Osteoblast (primary cell): ENCODE measurements around the gene SEMA7A. TPM values are rescaled to one million over a fixed set of nuclear protein-coding genes. Genes with fewer than 3 reads are reported as not detected.

Experiments used
- DNase-seq: peaks from one replicate; pipeline ENCODE4 v3.0.0; 2011; ENCODE audit warnings: low spot score, mixed read lengths; ENCODE audit not compliant: insufficient read length; ENCODE audit errors: missing footprints
- H2AFZ ChIP-seq: 2 replicates; pipeline ENCODE4 v1.6.0; 2011; ENCODE audit warnings: mild to moderate bottlenecking, low read length
- H3K27ac ChIP-seq: 2 replicates; pipeline ENCODE4 v1.5.1; 2011; ENCODE audit warnings: mild to moderate bottlenecking, low read depth, low read length, moderate library complexity
- H3K27me3 ChIP-seq: 2 replicates; pipeline ENCODE4 v1.6.0; 2012; ENCODE audit warnings: mild to moderate bottlenecking, control low read depth, inconsistent platforms, low read length, moderate library complexity; ENCODE audit not compliant: insufficient read depth
- H3K36me3 ChIP-seq: 2 replicates; pipeline ENCODE4 v1.5.1; 2011; ENCODE audit warnings: mild to moderate bottlenecking, low read length, control low read depth, moderate library complexity; ENCODE audit not compliant: insufficient read depth
- H3K4me1 ChIP-seq: 2 replicates; pipeline ENCODE4 v1.5.1; 2011; ENCODE audit warnings: mild to moderate bottlenecking, low read length, control low read depth, moderate library complexity; ENCODE audit not compliant: insufficient read depth
- H3K4me2 ChIP-seq: 2 replicates; pipeline ENCODE4 v1.6.0; 2011; ENCODE audit warnings: mild to moderate bottlenecking, low read length; ENCODE audit not compliant: insufficient read depth
- H3K4me3 ChIP-seq: fragments of 200-600 bp; sonication (generic); 3 replicates; pipeline ENCODE4 v1.5.1; 2012; ENCODE audit warnings: mild to moderate bottlenecking, low read length, inconsistent platforms; ENCODE audit not compliant: insufficient read depth
- H3K79me2 ChIP-seq: 2 replicates; pipeline ENCODE4 v1.6.0; 2012; ENCODE audit warnings: mild to moderate bottlenecking, low read length, control low read depth, inconsistent platforms; ENCODE audit not compliant: insufficient read depth
- H3K9me3 ChIP-seq: 2 replicates; pipeline ENCODE4 v1.5.1; 2011; ENCODE audit warnings: low read depth, low read length, control low read depth
- H4K20me1 ChIP-seq: 2 replicates; pipeline ENCODE4 v1.6.0; 2012; ENCODE audit warnings: mild to moderate bottlenecking, low read length, control low read depth; ENCODE audit not compliant: insufficient read depth
- total RNA-seq: library from RNA; depleted of rRNA; stranded (reverse); fragments of >200 nt; gene quantifications from 2 replicates; pipeline ENCODE4 v1.2.3, GENCODE V29; 2012
- TF ChIP-seq, protein P1 (sequence below): IDR thresholded peaks from 2 replicates; pipeline ENCODE4 v1.5.1; 2011; ENCODE audit warnings: mild to moderate bottlenecking, low read depth, low read length, moderate library complexity; ENCODE audit errors: extremely low read depth

The SEMA7A gene
- total RNA-seq, 1 donor = 30.4 TPM

DNA sequence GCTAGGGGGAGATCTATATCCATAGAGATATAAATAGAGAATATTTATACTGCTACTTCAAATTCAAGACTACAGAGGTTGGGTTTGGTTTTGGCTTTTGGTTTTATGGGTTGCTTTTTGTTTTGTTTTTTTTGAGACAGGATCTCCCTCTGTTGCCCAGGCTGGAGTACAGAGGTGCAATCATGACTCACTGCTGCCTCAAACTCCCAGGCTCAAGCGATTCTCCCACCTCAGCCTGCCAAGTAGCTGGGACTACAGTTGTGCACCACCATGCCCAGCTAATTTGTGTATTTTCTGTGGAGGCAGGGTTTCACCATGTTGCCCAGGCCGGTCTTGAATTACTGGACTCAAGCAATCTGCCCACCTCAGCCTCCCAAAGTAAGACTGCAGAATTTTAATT lies 31.1 kb upstream of the SEMA7A start:
- Histone ChIP-seq H3K4me3 (no peak overlapping the region), H4K20me1 (no peaks in the 10 kb centered on the region), H3K4me1 (peaks cover 10% of the 10 kb centered on the region), H3K27ac (no peak overlapping the region), H3K27me3 (no peaks in the 10 kb centered on the region), H3K9me3 (no peaks in the 10 kb centered on the region), H2AFZ (no peak overlapping the region), H3K4me2 (no peak overlapping the region), H3K36me3 (no peaks in the 10 kb centered on the region), H3K79me2 (peaks cover 13% of the 10 kb centered on the region)
- TF ChIP-seq, protein P1, sequence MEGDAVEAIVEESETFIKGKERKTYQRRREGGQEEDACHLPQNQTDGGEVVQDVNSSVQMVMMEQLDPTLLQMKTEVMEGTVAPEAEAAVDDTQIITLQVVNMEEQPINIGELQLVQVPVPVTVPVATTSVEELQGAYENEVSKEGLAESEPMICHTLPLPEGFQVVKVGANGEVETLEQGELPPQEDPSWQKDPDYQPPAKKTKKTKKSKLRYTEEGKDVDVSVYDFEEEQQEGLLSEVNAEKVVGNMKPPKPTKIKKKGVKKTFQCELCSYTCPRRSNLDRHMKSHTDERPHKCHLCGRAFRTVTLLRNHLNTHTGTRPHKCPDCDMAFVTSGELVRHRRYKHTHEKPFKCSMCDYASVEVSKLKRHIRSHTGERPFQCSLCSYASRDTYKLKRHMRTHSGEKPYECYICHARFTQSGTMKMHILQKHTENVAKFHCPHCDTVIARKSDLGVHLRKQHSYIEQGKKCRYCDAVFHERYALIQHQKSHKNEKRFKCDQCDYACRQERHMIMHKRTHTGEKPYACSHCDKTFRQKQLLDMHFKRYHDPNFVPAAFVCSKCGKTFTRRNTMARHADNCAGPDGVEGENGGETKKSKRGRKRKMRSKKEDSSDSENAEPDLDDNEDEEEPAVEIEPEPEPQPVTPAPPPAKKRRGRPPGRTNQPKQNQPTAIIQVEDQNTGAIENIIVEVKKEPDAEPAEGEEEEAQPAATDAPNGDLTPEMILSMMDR = no peak
- DNase-seq = no peak

DNA sequence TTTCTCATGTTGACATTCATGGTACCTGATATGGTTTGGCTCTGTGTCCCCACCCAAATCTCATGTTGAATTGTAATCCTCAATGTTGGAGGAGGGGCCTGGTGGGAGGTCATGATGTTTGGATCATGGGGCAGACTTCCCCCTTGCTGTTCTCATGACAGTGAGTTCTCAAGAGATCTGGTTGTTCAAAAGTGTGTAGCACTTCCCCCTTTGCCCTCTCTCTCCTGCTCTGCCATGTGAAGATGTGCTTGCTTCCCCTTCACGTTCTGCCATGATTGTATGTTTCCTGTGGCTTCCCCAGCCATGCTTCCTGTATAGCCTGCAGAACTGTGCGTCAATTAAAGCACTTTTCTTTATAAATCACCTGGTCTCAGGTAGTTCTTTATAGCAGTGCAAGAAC lies 30.5 kb upstream of the SEMA7A start:
- Histone ChIP-seq H3K36me3 (no peaks in the 10 kb centered on the region), H4K20me1 (no peaks in the 10 kb centered on the region), H3K79me2 (peaks cover 16% of the 10 kb centered on the region), H3K4me3 (no peak overlapping the region), H3K9me3 (no peaks in the 10 kb centered on the region), H2AFZ (no peak overlapping the region), H3K4me2 (no peak overlapping the region), H3K27ac (no peak overlapping the region), H3K27me3 (no peaks in the 10 kb centered on the region), H3K4me1 (peaks cover 10% of the 10 kb centered on the region)
- TF ChIP-seq, protein P1 = no peak
- no peak for DNase-seq

DNA sequence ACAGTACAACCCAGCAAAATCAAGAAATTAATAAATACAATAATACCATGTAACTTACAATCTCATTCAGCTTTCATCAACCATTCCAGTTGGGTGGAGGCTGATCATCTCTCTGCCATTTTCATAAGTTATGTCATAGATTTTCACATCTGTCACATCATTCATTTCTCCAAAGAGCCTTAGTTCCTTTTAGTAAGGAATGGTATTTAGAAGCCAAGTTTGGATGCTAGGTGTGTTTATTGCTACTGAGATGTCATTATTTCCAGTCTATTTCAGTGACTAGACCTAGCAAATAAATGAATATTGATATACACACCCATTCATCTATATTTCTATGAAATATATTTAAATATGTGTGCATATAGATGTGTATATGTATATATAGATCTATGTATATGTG lies 29.9 kb upstream of the SEMA7A start:
- no peak overlapping the region for H3K4me3 ChIP-seq
- peaks cover 16% of the 10 kb centered on the region for H3K79me2 ChIP-seq
- H3K4me2 ChIP-seq = no peak overlapping the region
- no peaks in the 10 kb centered on the region for H3K36me3 ChIP-seq
- peaks cover 13% of the 10 kb centered on the region for H3K4me1 ChIP-seq
- H3K27ac ChIP-seq = no peak overlapping the region
- TF ChIP-seq, protein P1 = no peak
- H3K9me3 ChIP-seq = no peaks in the 10 kb centered on the region
- no peak for DNase-seq
- H2AFZ ChIP-seq = no peak overlapping the region
- H4K20me1 ChIP-seq = no peaks in the 10 kb centered on the region
- no peaks in the 10 kb centered on the region for H3K27me3 ChIP-seq

DNA sequence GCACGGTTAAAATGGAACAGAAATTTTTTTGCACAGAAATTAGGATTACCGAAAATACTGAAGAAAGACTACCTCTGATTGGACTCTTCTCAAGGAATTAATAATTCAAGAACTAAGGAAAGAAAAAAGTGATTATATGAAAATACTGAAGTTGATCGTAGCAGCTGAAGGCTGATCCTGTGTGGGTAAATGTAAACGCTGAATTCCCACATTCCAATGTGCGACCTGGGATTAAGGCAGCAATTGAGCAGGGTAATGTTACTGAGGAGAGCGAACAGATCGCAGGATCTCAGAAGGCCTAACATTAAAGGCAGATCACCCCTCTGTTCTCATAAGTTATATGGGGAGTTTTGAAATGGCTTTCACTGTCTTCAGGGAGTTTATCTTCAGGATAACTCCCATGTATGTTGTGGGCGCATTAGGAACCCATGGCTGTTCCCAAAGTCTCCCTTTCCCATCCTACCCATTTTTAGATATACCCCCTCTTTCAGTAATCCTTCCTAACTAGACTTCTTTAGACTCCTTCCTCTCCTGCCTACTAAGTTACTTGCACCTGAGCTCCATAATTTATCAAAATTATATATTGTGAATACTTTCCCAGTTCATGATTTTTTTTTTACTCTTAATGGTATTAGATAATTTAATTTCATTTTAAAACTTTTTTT lies 28.2 kb upstream of the SEMA7A start:
- Histone ChIP-seq H3K36me3 (no peaks in the 10 kb centered on the region), H3K27me3 (no peaks in the 10 kb centered on the region), H3K4me3 (peak overlapping the region; percentile 99), H3K79me2 (peaks cover 16% of the 10 kb centered on the region), H3K4me1 (peaks cover 13% of the 10 kb centered on the region), H3K4me2 (peak overlapping the region; percentile 95), H3K9me3 (no peaks in the 10 kb centered on the region), H2AFZ (peak overlapping the region; percentile 100), H4K20me1 (no peaks in the 10 kb centered on the region), H3K27ac (peak overlapping the region; percentile 79)
- DNase-seq = no peak
- TF ChIP-seq, protein P1 = no peak
